GM12874 (cell line): Measurements from ENCODE around the gene FGF14.

Experiments used
- CTCF ChIP-seq: IDR thresholded peaks from 2 replicates; pipeline ENCODE4 v1.5.1; 2011; ENCODE audit warnings: low read depth, mild to moderate bottlenecking, control low read depth, low read length, moderate library complexity; ENCODE audit not compliant: insufficient read depth

FGF14 gene

GRCh38 chr13:102311419-102311796 is 90.4 kb downstream of the FGF14 start:
- TF ChIP-seq CTCF, result no peak

GRCh38 chr13:102310691-102311418 is 91.0 kb downstream of the FGF14 start:
- TF ChIP-seq CTCF, result no peak

- TF ChIP-seq CTCF, result no peak
Measured at GRCh38 chr13:102309110-102309509, 92.7 kb downstream of the FGF14 start.

GRCh38 chr13:102302534-102302933 is 99.3 kb downstream of the FGF14 start:
- no peak for TF ChIP-seq CTCF

- TF ChIP-seq CTCF, result no peak
Measured at GRCh38 chr13:102300379-102300778, 101.5 kb downstream of the FGF14 start.

GRCh38 chr13:102299366-102299765 is 102.5 kb downstream of the FGF14 start:
- TF ChIP-seq CTCF, result no peak

- TF ChIP-seq CTCF, result no peak
Measured at GRCh38 chr13:102298051-102298450, 103.8 kb downstream of the FGF14 start.
